Gastrocnemius medialis (tissue), 4 donors: ENCODE measurements around the gene PKM. TPM values are rescaled to one million over a fixed set of nuclear protein-coding genes. Genes with fewer than 3 reads are reported as not detected.
A peak's percentile ranks its signal among the peaks of the same experiment; 100 is the strongest.

Experiments used
- ATAC-seq, 2 donors: fragments of 150-250 bp; one replicate each; pipeline ENCODE4 v1.9.1; 2016
- DNase-seq, 2 donors: peaks; one replicate each; pipeline ENCODE4 v3.0.0-alpha.2; 2019
- H3K27ac ChIP-seq, 4 donors: fragments of 200-600 bp; sonication (generic); 1 replicate in 1 of 4; 2 replicates in 3 of 4; pipeline ENCODE4 v1.5.1; 2016 to 2018; ENCODE audit warnings: mild to moderate bottlenecking in 2 of 4, moderate library complexity in 1 of 4
- H3K27me3 ChIP-seq, 3 donors: fragments of 200-600 bp; sonication (generic) in 2 of 3; 1 replicate in 1 of 3; 2 replicates in 2 of 3; pipeline versions ENCODE4 v1.5.1 to v1.6.0; 2016 to 2019; ENCODE audit warnings: mild to moderate bottlenecking in 1 of 3, moderate library complexity in 1 of 3
- H3K36me3 ChIP-seq, 2 donors: fragments of 200-600 bp; sonication (generic) in 1 of 2; one replicate each; pipeline ENCODE4 v1.5.1; 2017 to 2018
- H3K4me1 ChIP-seq, 2 donors: fragments of 200-600 bp; sonication (generic) in 1 of 2; one replicate each; pipeline ENCODE4 v1.5.1; 2016 to 2017; ENCODE audit warnings: mild to moderate bottlenecking in 2 of 2
- H3K4me3 ChIP-seq, 4 donors: fragments of 200-600 bp; sonication (generic) in 3 of 4; 1 replicate in 1 of 4; 2 replicates in 3 of 4; pipeline ENCODE4 v1.5.1; 2016 to 2019; ENCODE audit warnings: mild to moderate bottlenecking in 2 of 4
- H3K9me3 ChIP-seq, 3 donors: fragments of 200-600 bp; sonication (generic) in 2 of 3; 1 replicate in 1 of 3; 2 replicates in 2 of 3; pipeline ENCODE4 v1.5.1; 2016 to 2019
- POLR2A ChIP-seq, 2 donors: fragments of 450-650 bp; IDR thresholded peaks; one replicate each; pipeline ENCODE4 v1.6.1; 2017; ENCODE audit warnings: antibody characterized with exemption in 2 of 2, mild to moderate bottlenecking in 2 of 2, moderate library complexity in 2 of 2
- in situ Hi-C, 4 donors: fragments of 200-750 bp; cut with MboI; loops; one replicate each; pipeline versions ENCODE4 v1.15.0 to v1.8.0; 2017; ENCODE audit warnings: low sequenced_read_pairs in 4 of 4
- intact Hi-C: fragments of 100-400 bp; cut with DNase I; formaldehyde crosslinking; loops from one replicate; pipeline ENCODE4 v1.15.1; 2023; ENCODE audit warnings: low total_unique reads
- total RNA-seq, 4 donors: library from RNA; depleted of rRNA; stranded (reverse); fragments of >200 nt; gene quantifications; one replicate each; pipeline versions ENCODE4 v1.1.0 to v1.2.3, GENCODE V29; 2016
- TF ChIP-seq, protein P1 (sequence below), 5 experiments: fragments of 450-650 bp in 3 of 5; fragments of 200-600 bp in 2 of 5; sonication (generic) in 2 of 5; IDR thresholded peaks in 4 of 5; conservative IDR thresholded peaks in 1 of 5; 1 replicate in 4 of 5; 2 replicates in 1 of 5; pipeline ENCODE4 v1.5.1; 2016 to 2019; ENCODE audit warnings: antibody characterized with exemption in 5 of 5, mild to moderate bottlenecking in 3 of 5, moderate library complexity in 3 of 5

The PKM gene
- total RNA-seq, 4 donors from 2014 or later = 691 to 946 (median 810) TPM

DNA sequence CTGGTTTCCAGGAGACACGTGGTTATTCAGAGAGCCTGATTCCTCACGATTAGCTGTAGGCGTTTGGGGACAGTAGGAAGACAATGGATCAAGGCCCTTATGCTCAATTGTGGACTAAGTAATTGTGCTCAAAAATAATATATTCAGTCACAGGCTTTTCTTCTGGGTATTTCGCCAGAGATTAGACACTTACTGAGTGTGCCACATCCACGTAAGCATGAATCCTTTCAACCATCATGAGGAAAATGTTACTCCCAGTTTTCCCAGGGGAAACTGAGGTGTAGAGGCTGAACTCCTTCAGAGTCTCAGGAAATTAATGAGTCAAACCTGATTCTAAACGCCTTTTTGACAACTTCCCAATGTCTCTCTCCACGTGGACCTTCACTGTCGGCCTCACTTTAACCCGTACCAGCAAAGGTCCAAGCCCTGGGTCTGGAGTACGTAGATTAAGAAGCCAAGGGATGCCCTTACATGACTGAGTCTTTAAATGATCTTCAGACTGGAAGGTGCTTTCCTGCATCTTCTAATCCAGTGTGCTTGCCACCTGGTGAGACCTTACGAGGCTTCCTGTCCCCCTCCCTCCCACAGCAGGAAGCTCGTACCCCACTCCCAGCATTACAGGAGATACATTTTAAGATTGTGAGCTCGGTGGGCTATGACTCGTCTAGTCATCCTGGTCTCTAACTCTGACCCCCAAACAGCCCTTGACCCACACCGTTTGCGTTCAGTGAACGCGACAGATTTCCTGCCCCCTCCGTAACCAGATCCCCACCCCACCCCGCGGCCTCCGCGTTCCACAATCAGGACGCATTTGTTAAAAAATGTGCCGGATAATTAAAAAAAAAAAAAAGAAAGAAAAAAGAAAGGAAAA, 1.7 kb downstream of the PKM start:
- Histone ChIP-seq H3K27me3 (no peaks in the 10 kb centered on the region), H3K9me3 (no peaks in the 10 kb centered on the region), H3K36me3 (no peaks in the 10 kb centered on the region), H3K27ac (peak overlapping the region; percentile 96 to 99 (median 98)), H3K4me1 (peaks cover 46 to 60% of the 10 kb centered on the region in 2 donors), H3K4me3 (peak overlapping the region; percentile 68 to 96 (median 80))
- TF ChIP-seq, protein P1, sequence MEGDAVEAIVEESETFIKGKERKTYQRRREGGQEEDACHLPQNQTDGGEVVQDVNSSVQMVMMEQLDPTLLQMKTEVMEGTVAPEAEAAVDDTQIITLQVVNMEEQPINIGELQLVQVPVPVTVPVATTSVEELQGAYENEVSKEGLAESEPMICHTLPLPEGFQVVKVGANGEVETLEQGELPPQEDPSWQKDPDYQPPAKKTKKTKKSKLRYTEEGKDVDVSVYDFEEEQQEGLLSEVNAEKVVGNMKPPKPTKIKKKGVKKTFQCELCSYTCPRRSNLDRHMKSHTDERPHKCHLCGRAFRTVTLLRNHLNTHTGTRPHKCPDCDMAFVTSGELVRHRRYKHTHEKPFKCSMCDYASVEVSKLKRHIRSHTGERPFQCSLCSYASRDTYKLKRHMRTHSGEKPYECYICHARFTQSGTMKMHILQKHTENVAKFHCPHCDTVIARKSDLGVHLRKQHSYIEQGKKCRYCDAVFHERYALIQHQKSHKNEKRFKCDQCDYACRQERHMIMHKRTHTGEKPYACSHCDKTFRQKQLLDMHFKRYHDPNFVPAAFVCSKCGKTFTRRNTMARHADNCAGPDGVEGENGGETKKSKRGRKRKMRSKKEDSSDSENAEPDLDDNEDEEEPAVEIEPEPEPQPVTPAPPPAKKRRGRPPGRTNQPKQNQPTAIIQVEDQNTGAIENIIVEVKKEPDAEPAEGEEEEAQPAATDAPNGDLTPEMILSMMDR (IDR thresholded peaks at IDR 0.05 in 4 of 5, conservative IDR thresholded peaks at IDR 0.05 in 1 of 5) = no peak
- DNase-seq (no peak), ATAC-seq (no peak)
- in situ Hi-C loops = no loop called here
- intact Hi-C loops = no loop called here

DNA sequence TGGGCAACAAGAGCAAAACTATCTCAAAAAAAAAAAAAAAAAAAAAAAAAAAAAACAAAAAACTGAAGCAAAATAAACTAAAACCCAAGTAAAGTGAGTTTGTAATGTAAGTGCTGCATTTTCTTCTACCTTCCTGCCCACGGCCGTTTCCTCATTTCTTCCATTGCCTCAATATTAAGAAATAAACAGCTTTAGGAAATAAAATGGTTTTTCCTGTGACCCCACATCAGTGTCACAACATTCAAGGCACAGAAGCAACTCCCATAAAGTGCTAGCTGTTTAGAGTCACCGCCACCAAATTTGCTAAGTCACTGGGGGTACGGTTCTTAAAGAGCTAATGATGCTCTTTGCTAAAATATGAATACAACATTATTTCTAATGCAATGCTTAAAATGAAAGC, 3.3 kb downstream of the PKM start:
- Histone ChIP-seq H3K4me1 (peaks cover 61 to 76% of the 10 kb centered on the region in 2 donors), H3K9me3 (no peaks in the 10 kb centered on the region), H3K27ac (peak overlapping the region; percentile 96 to 99 (median 98)), H3K4me3 (peak overlapping the region in 3 of 4 donors; percentile 11 to 83 (median 68)), H3K36me3 (no peaks in the 10 kb centered on the region), H3K27me3 (no peaks in the 10 kb centered on the region)
- in situ Hi-C loops = no loop called here
- TF ChIP-seq, protein P1 (IDR thresholded peaks at IDR 0.05 in 4 of 5, conservative IDR thresholded peaks at IDR 0.05 in 1 of 5) = no peak
- no peak for TF ChIP-seq POLR2A (IDR thresholded peaks at IDR 0.05)
- intact Hi-C loops = no loop called here
- ATAC-seq (no peak), DNase-seq (no peak)

DNA sequence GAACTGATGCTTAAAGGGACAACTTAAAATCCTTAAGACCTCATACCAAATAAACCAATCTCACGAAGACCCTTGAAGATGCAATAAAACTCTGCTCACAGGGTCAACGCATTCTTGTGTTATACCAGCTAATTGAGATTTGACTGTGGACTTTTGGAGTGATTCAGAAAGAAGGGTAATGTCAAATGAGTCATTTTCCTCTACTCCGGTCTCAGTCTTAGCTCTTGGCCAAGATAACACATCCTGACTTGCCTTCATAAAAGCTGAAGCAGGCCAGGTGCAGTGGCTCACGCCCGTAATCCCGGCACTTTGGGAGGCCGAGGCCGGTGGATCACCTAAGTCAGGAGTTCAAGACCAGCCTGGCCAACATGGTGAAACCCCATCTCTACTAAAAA, 3.8 kb downstream of the PKM start:
- TF ChIP-seq, protein P1 (IDR thresholded peaks at IDR 0.05 in 4 of 5, conservative IDR thresholded peaks at IDR 0.05 in 1 of 5) = no peak
- no peak for TF ChIP-seq POLR2A (IDR thresholded peaks at IDR 0.05)
- DNase-seq = peak in 1 of 2 donors; percentile 68
- peaks cover 67 to 76% of the 10 kb centered on the region in 2 donors for H3K4me1 ChIP-seq
- intact Hi-C loops = no loop called here
- H3K27ac ChIP-seq = peak overlapping the region; percentile 96 to 99 (median 98)
- no peaks in the 10 kb centered on the region for H3K9me3 ChIP-seq
- no peak for ATAC-seq
- H3K36me3 ChIP-seq = no peaks in the 10 kb centered on the region
- in situ Hi-C loops = no loop called here
- H3K4me3 ChIP-seq = peak overlapping the region in 1 of 4 donors; percentile 28
- H3K27me3 ChIP-seq = no peaks in the 10 kb centered on the region

DNA sequence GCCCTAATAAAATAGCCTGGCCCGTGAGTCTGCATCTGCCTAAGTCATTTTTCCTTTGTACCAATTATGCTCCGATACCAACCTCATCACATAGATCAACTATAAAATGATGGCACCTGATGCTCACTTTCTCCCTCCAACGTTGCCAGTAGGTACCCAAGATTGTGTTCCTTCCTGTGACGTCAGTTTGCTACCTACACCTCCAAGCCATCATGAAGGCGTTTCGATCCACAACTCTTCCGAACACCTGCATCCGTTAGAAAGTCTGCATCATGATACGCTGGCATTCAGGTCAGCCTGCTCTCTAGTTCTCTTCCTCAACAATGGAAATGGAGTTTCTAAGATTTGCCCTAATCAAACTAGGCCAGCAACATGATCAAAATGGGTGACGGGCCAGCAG, 7.7 kb downstream of the PKM start:
- H3K27ac ChIP-seq = peak overlapping the region; percentile 96 to 99 (median 98)
- no peaks in the 10 kb centered on the region for H3K9me3 ChIP-seq
- H3K36me3 ChIP-seq = peaks cover 0 to 6% of the 10 kb centered on the region in 2 donors
- intact Hi-C loops = loop anchor here (2.0 kb wide), 1 partner anchor 22 kb away; no protein-coding TSS in a partner anchor
- in situ Hi-C loops = no loop called here
- H3K4me3 ChIP-seq = no peak overlapping the region
- DNase-seq (no peak), ATAC-seq (no peak)
- TF ChIP-seq POLR2A (IDR thresholded peaks at IDR 0.05) = no peak
- TF ChIP-seq, protein P1 (IDR thresholded peaks at IDR 0.05 in 4 of 5, conservative IDR thresholded peaks at IDR 0.05 in 1 of 5) = no peak
- no peaks in the 10 kb centered on the region for H3K27me3 ChIP-seq
- peaks cover 86 to 95% of the 10 kb centered on the region in 2 donors for H3K4me1 ChIP-seq
